IMR-90 (cell line): ENCODE data around the gene CERS6. TPM values are rescaled to one million over a fixed set of nuclear protein-coding genes. Genes with fewer than 3 reads are reported as not detected.

Experiments used
- ATAC-seq: fragments of 200-7000 bp; cut with Tn5 transposase; 2 replicates; pipeline ENCODE4 v1.9.1; 2020; ENCODE audit warnings: low read depth, mild to moderate bottlenecking, moderate library complexity
- BruUV-seq: library from RNA; stranded (reverse); fragments of 400-500 nt; replicated peaks from 2 replicates; lab custom pipeline; 2021; lab: Mats Ljungman, UMichigan
- CTCF ChIA-PET: fragments of 300-600 bp; formaldehyde crosslinking; extraction: SDS; loops from one replicate; lab custom pipeline; 2021; ENCODE audit warnings: antibody characterized with exemption; lab: Yijun Ruan, JAX
- POLR2A ChIA-PET: fragments of 300-600 bp; sonication (Branson Sonifier 250); formaldehyde crosslinking; loops from one replicate; lab custom pipeline; 2022; ENCODE audit warnings: antibody characterized with exemption; ENCODE audit not compliant: unreplicated experiment; lab: Charles Lee
- DNase-seq: peaks from one replicate; pipeline ENCODE4 v3.0.0; 2013
- H2AFZ ChIP-seq: replicated peaks from 2 replicates; pipeline ENCODE3; 2013; ENCODE audit warnings: low read length, mild to moderate bottlenecking; ENCODE audit not compliant: poor library complexity
- H2AK5ac ChIP-seq: 2 replicates; pipeline ENCODE4 v1.6.1; 2013; ENCODE audit warnings: low read depth, low read length, inconsistent platforms
- H2AK9ac ChIP-seq: replicated peaks from 2 replicates; pipeline ENCODE3; 2013; ENCODE audit warnings: mild to moderate bottlenecking, low read depth, low read length, moderate library complexity; ENCODE audit not compliant: poor library complexity
- H2BK120ac ChIP-seq: 2 replicates; pipeline ENCODE4 v1.6.1; 2013; ENCODE audit warnings: low read depth, low read length, inconsistent platforms
- H2BK15ac ChIP-seq: 3 replicates; pipeline ENCODE4 v1.6.1; 2013; ENCODE audit warnings: low read depth, low read length, inconsistent platforms
- H2BK20ac ChIP-seq: 2 replicates; pipeline ENCODE4 v1.6.1; 2013; ENCODE audit warnings: low read depth, mild to moderate bottlenecking, inconsistent platforms, low read length, moderate library complexity
- H2BK5ac ChIP-seq: 2 replicates; pipeline ENCODE4 v1.6.1; 2013; ENCODE audit warnings: mild to moderate bottlenecking, low read depth, low read length, inconsistent platforms; ENCODE audit not compliant: poor library complexity, severe bottlenecking
- H3K14ac ChIP-seq: replicated peaks from 2 replicates; pipeline ENCODE4 v1.6.1; 2013; ENCODE audit warnings: low read depth, low read length, inconsistent platforms
- H3K18ac ChIP-seq: 2 replicates; pipeline ENCODE4 v1.6.1; 2013; ENCODE audit warnings: low read depth, low read length, control low read depth
- H3K23ac ChIP-seq: 2 replicates; pipeline ENCODE4 v1.6.1; 2013; ENCODE audit warnings: low read depth, low read length, inconsistent platforms
- H3K27ac ChIP-seq: 2 replicates; pipeline ENCODE4 v1.5.1; 2013; ENCODE audit warnings: mild to moderate bottlenecking, control low read depth, low read length; ENCODE audit not compliant: insufficient read depth
- H3K27me3 ChIP-seq: 2 replicates; pipeline ENCODE4 v1.6.1; 2013; ENCODE audit warnings: low read length; ENCODE audit not compliant: control insufficient read depth, insufficient read depth
- H3K36me3 ChIP-seq: 2 replicates; pipeline ENCODE4 v1.6.1; 2013; ENCODE audit warnings: low read length, mixed read lengths; ENCODE audit not compliant: control insufficient read depth, insufficient read depth
- H3K4ac ChIP-seq: 2 replicates; pipeline ENCODE4 v1.6.1; 2013; ENCODE audit warnings: low read depth, low read length, inconsistent platforms
- H3K4me1 ChIP-seq: 2 replicates; pipeline ENCODE4 v1.6.1; 2013; ENCODE audit warnings: low read length, mixed read lengths; ENCODE audit not compliant: control insufficient read depth, insufficient read depth
- H3K4me2 ChIP-seq: 2 replicates; pipeline ENCODE4 v1.6.1; 2013; ENCODE audit warnings: low read depth, mild to moderate bottlenecking, control low read depth, low read length, moderate library complexity
- H3K4me3 ChIP-seq: 2 replicates; pipeline ENCODE4 v1.5.1; 2013; ENCODE audit warnings: low read depth, mild to moderate bottlenecking, control low read depth, low read length, moderate library complexity; ENCODE audit not compliant: insufficient read depth
- H3K56ac ChIP-seq: 2 replicates; pipeline ENCODE4 v1.6.1; 2013; ENCODE audit warnings: low read length, inconsistent platforms; ENCODE audit not compliant: insufficient read depth; ENCODE audit errors: extremely low read depth
- H3K79me1 ChIP-seq, 2 experiments: 2 replicates each; pipeline ENCODE4 v1.6.1; 2013; ENCODE audit warnings: low read length in 2 of 2, inconsistent platforms in 1 of 2, low read depth in 1 of 2
- H3K9ac ChIP-seq: 2 replicates; pipeline ENCODE4 v1.6.1; 2013; ENCODE audit warnings: low read depth, low read length, control low read depth
- H3K9me1 ChIP-seq: 2 replicates; pipeline ENCODE4 v1.6.1; 2013; ENCODE audit warnings: low read length, inconsistent platforms; ENCODE audit not compliant: insufficient read depth
- H3K9me3 ChIP-seq: 2 replicates; pipeline ENCODE4 v1.6.1; 2013; ENCODE audit warnings: low read length; ENCODE audit not compliant: control insufficient read depth, insufficient read depth
- H4K20me1 ChIP-seq: 2 replicates; pipeline ENCODE4 v1.6.1; 2013; ENCODE audit warnings: low read length, inconsistent platforms; ENCODE audit not compliant: insufficient read depth
- H4K5ac ChIP-seq: 2 replicates; pipeline ENCODE4 v1.6.1; 2013; ENCODE audit warnings: mild to moderate bottlenecking, low read depth, low read length, control low read depth
- H4K8ac ChIP-seq, 2 experiments: 2 replicates each; pipeline ENCODE4 v1.6.1; 2013; ENCODE audit warnings: low read depth in 2 of 2, low read length in 2 of 2, control low read depth in 1 of 2, inconsistent platforms in 1 of 2
- H4K91ac ChIP-seq: 2 replicates; pipeline ENCODE4 v1.6.1; 2013; ENCODE audit warnings: low read depth, low read length, inconsistent platforms; ENCODE audit not compliant: insufficient read depth
- BHLHE40 ChIP-seq: fragments of 150-350 bp; IDR thresholded peaks from 2 replicates; pipeline ENCODE4 v1.6.1; 2016; ENCODE audit warnings: mild to moderate bottlenecking, low read depth, low read length
- CEBPB ChIP-seq: IDR thresholded peaks from 2 replicates; pipeline ENCODE4 v1.6.1; 2012; ENCODE audit warnings: low read depth, low read length, improper control_type of control experiment
- CHD1 ChIP-seq: IDR thresholded peaks from 2 replicates; pipeline ENCODE4 v1.6.1; 2012; ENCODE audit warnings: low read depth, low read length, improper control_type of control experiment
- MAFK ChIP-seq: IDR thresholded peaks from 2 replicates; pipeline ENCODE4 v1.6.1; 2012; ENCODE audit warnings: low read depth, low read length, improper control_type of control experiment
- MAZ ChIP-seq: IDR thresholded peaks from 2 replicates; pipeline ENCODE4 v1.6.1; 2012; ENCODE audit warnings: low read depth, mild to moderate bottlenecking, low read length, improper control_type of control experiment, moderate library complexity, borderline replicate concordance
- MXI1 ChIP-seq: IDR thresholded peaks from 2 replicates; pipeline ENCODE4 v1.6.1; 2012; ENCODE audit warnings: low read depth, mild to moderate bottlenecking, low read length, moderate library complexity, borderline replicate concordance
- NFE2L2 ChIP-seq: fragments of 150-350 bp; IDR thresholded peaks from 2 replicates; pipeline ENCODE4 v1.6.1; 2016; ENCODE audit warnings: low read depth, mild to moderate bottlenecking, low read length
- POLR2A ChIP-seq: IDR thresholded peaks from 2 replicates; pipeline ENCODE4 v1.6.1; 2012; ENCODE audit warnings: mild to moderate bottlenecking, low read depth, low read length
- RAD21 ChIP-seq: IDR thresholded peaks from 2 replicates; pipeline ENCODE4 v1.6.1; 2012; ENCODE audit warnings: low read length, improper control_type of control experiment
- RFX5 ChIP-seq: IDR thresholded peaks from 2 replicates; pipeline ENCODE4 v1.8.0; 2012; ENCODE audit warnings: low read depth, mild to moderate bottlenecking, low read length, moderate library complexity
- SMC3 ChIP-seq: fragments of 150-350 bp; IDR thresholded peaks from 2 replicates; pipeline ENCODE4 v1.6.1; 2016; ENCODE audit warnings: low read depth, mild to moderate bottlenecking, antibody characterized with exemption, low read length, moderate library complexity
- USF2 ChIP-seq: fragments of 150-350 bp; IDR thresholded peaks from 2 replicates; pipeline ENCODE4 v1.6.1; 2017; ENCODE audit warnings: mild to moderate bottlenecking, antibody characterized with exemption, low read length, low read depth
- WGBS, 2 experiments: methylation state at CpG; one replicate each; pipeline versions ENCODE4 v1.1.5 to v1.1.7; 2013; ENCODE audit warnings: missing lambda C conversion rate in 2 of 2; ENCODE audit not compliant: insufficient read length in 1 of 2; ENCODE audit errors: extremely low coverage in 2 of 2; 5-methylcytosine and 5-hydroxymethylcytosine counted together
- dilution Hi-C: fragments of 300-500 bp; cut with HindIII; formaldehyde crosslinking; loops from one replicate; pipeline ENCODE4 v1.14.3; 2018; ENCODE audit warnings: low sequenced_read_pairs; ENCODE audit not compliant: unreplicated experiment
- in situ Hi-C: fragments of 300-500 bp; cut with MboI; formaldehyde crosslinking; loops from 3 replicates; pipeline ENCODE4 v1.14.3; 2019; ENCODE audit warnings: low sequenced_read_pairs, inconsistent platforms, mixed read lengths
- intact Hi-C: fragments of 100-400 bp; cut with micrococcal nuclease; formaldehyde crosslinking; loops from 2 replicates; pipeline ENCODE4 v1.10.0; 2022
- polyA plus RNA-seq, 3 experiments: library from polyadenylated mRNA; depleted of rRNA; stranded (reverse); fragments of >200 nt; gene quantifications; 2 replicates each; pipeline ENCODE4 v1.2.3, GENCODE V29; 2012; ENCODE audit warnings: low replicate concordance in 1 of 3
- total RNA-seq: library from RNA; depleted of rRNA; stranded (reverse); fragments of >200 nt; gene quantifications from 2 replicates; pipeline ENCODE4 v1.2.3, GENCODE V29; 2012

CERS6 gene
- total and polyA plus RNA-seq, 2 of the 4 experiments (the other 2 are of a cell fraction), result 2.1 to 5.7 TPM

GRCh38 chr2:168770796-168771195, 314.7 kb downstream of the CERS6 start:
- no peaks in the 10 kb centered on the region for H3K79me1 ChIP-seq
- H3K4me1 ChIP-seq, result no peaks in the 10 kb centered on the region
- no peak overlapping the region for H3K4me2 ChIP-seq
- ChIA-PET POLR2A (no interaction called here), CTCF (interaction anchor here (1.2 kb wide), 1 partner anchor 16 kb away, joined by 3 read pairs; no protein-coding TSS in a partner anchor)
- no peak overlapping the region for H2AK9ac ChIP-seq
- no peaks in the 10 kb centered on the region for H3K27me3 ChIP-seq
- H3K36me3 ChIP-seq, result no peaks in the 10 kb centered on the region
- no peak for TF ChIP-seq CHD1
- TF ChIP-seq CEBPB, result no peak
- no peak for TF ChIP-seq NFE2L2
- TF ChIP-seq BHLHE40, result no peak
- TF ChIP-seq POLR2A, result no peak
- TF ChIP-seq RAD21, result no peak
- TF ChIP-seq MAZ, result no peak
- TF ChIP-seq SMC3, result no peak
- no peak for TF ChIP-seq MAFK
- TF ChIP-seq RFX5, result no peak
- TF ChIP-seq MXI1, result no peak
- no peak for TF ChIP-seq USF2
- no CpG with 5 or more reads among the region's 2 CpGs for WGBS, 2 experiments
- no peak overlapping the region for H2BK20ac ChIP-seq
- in situ Hi-C loops, result no loop called here
- H3K27ac ChIP-seq, result no peak overlapping the region
- no peak overlapping the region for H2BK5ac ChIP-seq
- H4K8ac ChIP-seq, result no peak overlapping the region
- H4K20me1 ChIP-seq, result no peaks in the 10 kb centered on the region
- H2AK5ac ChIP-seq, result no peak overlapping the region
- no peak overlapping the region for H3K4ac ChIP-seq
- H4K91ac ChIP-seq, result no peak overlapping the region
- dilution Hi-C loops, result no loop called here
- no peak overlapping the region for H3K23ac ChIP-seq
- no peak overlapping the region for H3K18ac ChIP-seq
- DNase-seq, result no peak
- no peak for ATAC-seq
- H3K56ac ChIP-seq, result no peak overlapping the region
- intact Hi-C loops, result no loop called here
- no peak overlapping the region for H2BK120ac ChIP-seq
- H4K5ac ChIP-seq, result no peak overlapping the region
- no peak overlapping the region for H3K14ac ChIP-seq
- BruUV-seq, result no TSS peak
- H2BK15ac ChIP-seq, result no peak overlapping the region
- no peak overlapping the region for H2AFZ ChIP-seq
- H3K9ac ChIP-seq, result no peak overlapping the region
- H3K9me1 ChIP-seq, result no peaks in the 10 kb centered on the region
- H3K4me3 ChIP-seq, result no peak overlapping the region
- H3K9me3 ChIP-seq, result 0 out of 2 replicates have a peak, but pooled peaks cover under 1% of the 10 kb centered on the region
